ENCODE results near the gene LIMD2.
"Not testable (repeated sequence)": the region's sequence is repeated elsewhere in the genome, so short reads cannot be mapped to it uniquely, and the experiment has no call there.

Gene LIMD2

DNA sequence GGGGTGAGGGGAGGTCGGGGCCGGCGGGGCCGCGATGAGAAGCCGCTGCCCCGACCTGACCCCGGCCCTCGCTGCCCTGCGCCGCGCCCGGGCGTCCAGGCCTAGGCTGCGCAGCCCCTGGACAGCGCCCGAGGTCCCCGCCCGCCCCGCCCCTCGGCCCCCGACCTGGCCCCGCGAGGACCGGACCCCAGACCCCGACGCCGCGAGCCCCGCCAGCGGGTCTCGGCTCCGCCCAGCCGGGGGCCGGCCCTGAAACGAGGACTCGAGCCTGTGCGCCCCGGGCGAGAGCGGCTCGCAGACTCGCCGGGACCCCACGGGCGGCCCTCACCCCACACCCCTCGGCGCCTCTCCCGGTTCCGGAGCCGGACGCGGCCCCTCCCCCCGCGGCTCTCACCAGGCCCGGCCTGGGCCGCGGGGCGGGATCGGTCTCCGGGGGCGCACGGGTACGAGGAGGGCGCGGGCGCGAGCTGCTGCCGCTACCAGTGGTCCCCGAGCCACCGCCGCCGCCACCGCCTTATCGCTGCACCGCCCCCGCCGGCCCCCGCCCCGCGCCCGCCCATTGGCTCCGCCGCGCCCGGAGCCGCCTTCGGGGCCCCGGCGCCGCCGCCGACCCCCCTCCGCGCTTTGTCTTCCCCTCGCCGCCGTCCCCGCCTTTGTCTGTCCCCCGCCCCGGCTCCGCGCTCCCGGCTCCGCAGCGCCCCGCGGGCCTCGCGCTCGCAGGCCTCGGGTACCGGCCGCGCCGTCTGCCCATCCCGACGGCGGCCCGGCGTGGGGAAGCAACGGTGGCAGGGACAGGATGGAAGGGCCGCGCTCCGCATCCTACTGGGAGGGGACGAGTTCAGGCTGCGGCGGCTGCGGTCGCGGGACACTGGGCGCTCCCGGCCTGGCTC, at the start of gene LIMD2:
LIMD2 (minus strand) TSS at position 488 of the 890 bp plus-strand sequence. CDS start 827 bp downstream, outside the sequence.
- peak; percentile 72 to 74 for DNase-seq (ENCODE audit: low read depth in 2 of 2)

DNA sequence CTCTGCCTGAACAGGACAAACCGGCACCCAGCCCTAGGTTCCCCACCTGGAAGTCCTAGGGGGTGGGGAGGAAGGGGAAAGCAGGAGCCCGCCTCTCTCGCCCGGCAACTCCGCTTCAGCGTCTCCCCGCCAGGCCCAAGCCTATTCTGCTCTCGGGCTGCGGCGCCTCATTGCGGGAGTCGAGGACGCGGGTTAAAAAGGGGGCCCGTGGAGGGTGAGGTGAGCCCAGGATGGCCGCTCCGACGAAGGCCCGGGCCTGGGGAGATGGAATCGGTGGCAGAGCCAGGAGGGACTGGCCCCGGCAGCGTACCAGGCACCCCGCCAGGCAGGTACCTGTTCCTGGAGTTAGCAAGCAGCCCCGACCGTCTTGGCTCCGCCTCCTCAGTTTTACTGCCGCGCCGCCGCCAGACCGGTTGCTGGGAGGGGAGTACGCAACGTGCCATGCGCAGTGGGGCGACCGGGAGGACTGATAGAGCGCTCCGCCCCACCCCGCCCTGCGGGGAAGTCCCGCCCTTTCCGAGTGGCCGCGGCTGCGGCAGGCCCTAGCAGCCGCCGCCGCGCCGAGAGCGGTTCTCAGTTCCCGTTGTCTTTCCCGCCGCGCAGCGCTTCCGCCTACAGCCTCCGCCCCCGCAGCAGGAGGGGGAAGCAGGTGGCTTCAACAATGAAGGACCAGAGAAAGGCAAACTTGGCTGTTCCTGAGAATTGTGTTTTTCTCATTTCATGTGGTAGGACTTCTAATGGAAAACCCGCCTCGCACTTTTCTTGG, 41.7 kb upstream of the LIMD2 start, which contains the start of gene STRADA:
STRADA (minus strand) TSS at position 392 of the 766 bp plus-strand sequence. CDS start 13,430 bp downstream, outside the sequence.
- peak; percentile 99 for DNase-seq (ENCODE audit: low read depth in 2 of 2)

DNA sequence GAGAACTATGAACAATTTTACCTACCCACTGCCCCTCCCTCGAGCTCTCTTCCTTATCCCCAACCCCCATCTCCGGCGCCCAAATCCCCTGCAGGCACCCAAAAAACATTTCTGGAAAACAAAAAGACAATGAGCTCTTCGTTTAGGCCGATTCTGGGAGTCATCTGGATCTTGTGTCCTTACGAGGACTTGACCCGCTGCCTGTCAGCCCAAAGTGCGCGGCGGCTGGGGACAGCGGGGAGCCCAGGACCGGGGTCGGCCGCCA, 41.1 kb upstream of the LIMD2 start:
- DNase-seq (ENCODE audit: low read depth in 2 of 2) = no peak

DNA sequence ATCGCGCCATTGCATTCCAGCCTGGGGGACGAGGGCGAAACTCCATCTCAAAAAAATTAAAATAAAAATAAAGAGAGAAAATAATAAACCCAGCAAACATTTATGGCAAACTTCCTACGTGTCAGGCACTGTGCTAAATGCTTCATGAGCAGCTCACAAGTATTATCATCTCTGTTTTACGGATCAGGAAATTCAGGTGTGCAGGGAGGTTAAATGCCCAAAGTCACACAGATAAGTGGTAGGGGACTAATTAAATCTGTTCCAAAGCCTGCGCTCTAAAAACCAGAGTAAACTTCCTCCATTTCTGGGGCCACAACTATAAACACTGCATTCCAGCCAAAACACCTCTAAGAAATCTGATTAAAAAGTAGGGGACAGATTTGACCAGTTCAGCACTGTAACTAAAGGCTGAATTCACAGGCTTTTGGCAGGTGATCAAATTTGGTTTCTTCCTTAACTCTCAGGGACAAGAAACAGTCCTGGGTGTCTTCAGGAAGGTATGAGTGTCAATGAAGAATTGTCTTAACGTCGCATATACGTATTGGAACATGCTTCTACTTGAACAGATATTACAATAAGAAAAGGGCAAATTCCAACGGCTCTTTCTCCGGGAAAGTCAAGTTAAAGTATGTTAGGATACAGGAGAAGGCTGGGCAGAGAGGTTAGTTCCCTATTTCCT, 40.7 kb upstream of the LIMD2 start:
- DNase-seq (ENCODE audit: low read depth in 2 of 2) = no peak

DNA sequence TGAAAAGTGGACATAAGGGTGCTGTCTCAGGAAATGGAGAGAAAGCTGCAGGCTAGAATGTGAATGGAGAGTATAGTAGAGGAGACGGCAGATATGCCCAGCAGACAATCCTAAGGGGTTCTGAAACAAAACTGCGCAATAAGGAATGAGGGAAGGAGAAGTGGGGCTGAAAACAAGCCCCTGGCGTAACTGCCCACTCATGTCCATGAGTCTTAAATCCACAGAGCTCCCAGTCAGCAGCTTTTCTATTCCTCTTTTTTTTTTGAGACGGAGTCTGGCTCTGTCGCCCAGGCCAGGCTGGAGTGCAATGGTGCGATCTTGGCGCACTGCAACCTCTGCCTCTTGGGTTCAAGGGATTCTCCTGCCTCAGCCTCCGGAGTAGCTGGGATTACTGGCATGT, 35.8 kb upstream of the LIMD2 start:
- no peak for DNase-seq (ENCODE audit: low read depth in 2 of 2)

DNA sequence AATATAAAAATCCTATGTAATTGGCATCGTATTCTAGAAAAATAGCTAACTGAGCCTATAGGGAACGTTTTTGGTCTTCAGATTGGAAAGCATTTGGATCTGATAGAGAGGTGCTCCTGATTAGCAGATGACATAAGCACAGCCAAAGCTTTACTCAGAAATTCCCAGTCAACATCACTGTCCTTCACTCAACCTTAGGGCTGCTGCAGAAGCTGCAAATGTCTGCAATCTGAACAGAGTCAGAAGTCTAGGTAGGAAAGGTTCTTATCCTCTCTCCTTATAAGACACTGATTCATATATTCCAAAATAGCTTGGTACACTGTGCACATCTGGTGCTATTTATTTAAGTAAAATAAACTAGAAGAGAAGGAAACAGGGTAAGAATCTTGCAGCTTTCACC, 22.5 kb upstream of the LIMD2 start:
- no peak for DNase-seq (ENCODE audit: low read depth in 2 of 2)

DNA sequence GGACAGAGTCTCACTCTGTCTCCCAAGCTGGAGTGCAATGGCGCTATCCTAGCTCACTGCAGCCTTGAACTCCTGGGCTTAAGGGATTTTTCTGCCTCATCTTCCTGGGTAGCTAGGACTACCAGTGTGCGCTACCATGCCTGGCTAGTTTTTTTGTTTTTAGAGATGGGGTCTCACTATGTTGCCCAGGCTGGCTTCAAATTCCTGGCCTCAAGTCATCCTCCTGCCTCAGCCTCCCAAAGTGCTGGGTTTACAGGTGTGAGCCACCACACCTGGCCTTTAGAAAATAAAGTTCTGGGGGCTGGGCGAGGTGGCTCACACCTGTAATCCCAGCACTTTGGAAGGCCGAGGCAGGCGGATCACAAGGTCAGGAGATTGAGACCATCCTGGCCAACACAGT, 20.3 kb upstream of the LIMD2 start:
- not testable (repeated sequence) for DNase-seq (ENCODE audit: low read depth in 2 of 2)

DNA sequence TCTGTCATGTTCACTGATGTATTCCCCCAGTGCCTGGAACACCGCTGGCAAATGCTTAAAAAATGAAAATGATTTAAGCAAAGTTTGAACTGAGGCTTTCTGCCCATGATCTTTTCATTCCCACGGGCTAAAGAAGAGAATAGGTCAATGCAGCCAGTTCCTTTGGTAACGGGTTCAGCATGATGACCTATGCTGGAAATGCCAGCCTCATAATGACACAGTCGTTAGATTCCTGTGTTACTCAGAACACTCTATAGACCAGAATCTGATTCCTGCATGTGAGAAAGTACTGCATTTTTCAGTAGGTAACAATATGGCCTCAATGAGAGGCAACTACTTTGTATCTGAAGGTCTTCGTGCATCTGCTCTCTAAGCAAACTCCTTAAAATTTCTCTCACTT, 19.1 kb upstream of the LIMD2 start:
- DNase-seq (ENCODE audit: low read depth in 2 of 2) = no peak

DNA sequence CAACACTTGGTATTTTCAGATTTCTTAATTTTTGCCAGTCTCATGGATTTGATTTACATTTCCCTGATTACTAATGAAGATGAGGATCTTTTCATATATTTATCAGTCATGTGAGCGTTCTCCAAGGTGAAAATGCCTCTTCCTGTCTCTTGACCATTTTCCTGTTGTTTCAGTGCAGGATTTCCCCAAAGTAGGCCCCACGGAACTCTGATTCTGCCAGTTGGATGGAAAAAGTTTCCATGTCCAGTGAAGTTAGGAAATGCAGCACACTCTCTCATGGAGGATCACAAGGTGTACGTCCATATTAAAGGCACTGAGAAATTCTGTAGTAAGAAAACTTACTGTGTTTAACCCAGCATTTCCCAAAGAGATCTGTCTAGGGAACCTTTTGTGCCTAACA, 16.5 kb upstream of the LIMD2 start:
- DNase-seq (ENCODE audit: low read depth in 2 of 2) = no peak

DNA sequence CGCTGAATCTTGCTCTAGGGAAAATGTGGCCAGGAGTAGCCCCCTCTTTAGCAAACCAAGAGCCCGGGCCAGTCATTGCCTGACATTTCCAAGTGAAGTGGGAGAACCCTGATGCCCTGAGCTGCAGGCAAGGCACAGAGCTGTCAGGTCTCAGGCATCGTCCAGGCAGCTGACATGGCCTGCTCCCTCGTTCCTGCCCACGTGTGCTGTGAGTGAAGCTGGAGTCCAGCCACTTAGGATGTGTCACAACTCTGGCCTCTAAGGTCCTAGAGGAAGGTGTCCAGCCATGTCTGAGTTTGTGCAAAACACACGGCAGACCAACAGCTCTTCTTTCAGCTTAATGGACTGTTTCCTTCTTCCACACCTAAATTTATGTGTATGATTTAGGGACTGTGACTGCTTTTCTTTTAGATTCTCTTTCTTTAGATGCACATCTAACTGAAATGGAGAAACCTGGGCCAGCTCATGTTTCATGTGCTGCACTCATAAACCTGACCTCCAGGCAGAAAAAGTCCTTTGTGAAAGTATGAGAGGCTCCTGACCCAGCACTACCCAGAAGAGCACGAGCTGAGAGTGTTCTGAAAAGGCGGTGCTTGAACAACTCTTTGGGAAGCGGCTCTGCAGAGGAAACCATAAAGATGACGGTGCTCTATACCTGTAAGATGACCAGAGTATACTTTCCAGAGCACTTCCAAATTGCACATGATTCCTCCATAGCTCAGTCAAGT, 14.8 kb upstream of the LIMD2 start:
- DNase-seq (ENCODE audit: low read depth in 2 of 2) = no peak

DNA sequence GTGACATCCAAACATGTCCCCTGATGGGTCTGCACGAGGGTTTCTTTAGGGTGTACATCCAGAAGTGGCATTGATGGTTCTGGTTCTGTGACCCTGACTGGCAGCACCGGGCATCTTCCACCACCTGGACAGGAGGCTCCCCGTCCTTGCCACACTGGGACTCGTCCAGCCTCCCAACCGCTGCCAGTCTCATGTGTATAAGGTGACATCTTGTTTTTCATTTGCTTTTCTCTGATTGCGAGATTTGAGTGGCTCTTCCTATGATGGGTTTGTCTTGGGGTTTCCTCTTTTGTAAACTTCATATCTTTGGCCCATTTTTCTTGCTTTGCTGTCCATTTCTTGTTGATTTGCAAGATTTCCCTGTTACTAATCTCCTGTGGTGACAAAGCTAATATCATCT, 9.2 kb upstream of the LIMD2 start:
- no peak for DNase-seq (ENCODE audit: low read depth in 2 of 2)

DNA sequence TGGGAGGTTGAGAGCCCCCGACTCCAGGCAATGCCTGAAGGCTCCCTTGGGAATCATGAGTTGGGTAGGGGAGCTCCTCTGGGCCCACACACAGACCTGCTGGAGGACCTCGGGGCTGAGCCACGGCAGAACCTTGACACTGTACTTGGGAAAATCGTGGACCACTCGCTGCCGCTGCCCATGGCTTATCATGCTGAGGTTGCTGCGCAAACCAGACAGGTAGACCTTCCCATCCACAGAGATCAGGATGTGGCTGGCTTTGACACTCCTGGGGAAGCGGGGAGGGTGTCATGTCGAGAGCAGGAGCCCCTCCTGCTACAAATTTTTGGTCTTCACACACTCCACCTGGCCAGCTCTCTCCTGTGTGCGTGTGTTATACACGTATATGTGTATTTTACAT, 7.2 kb upstream of the LIMD2 start:
- no peak for DNase-seq (ENCODE audit: low read depth in 2 of 2)

DNA sequence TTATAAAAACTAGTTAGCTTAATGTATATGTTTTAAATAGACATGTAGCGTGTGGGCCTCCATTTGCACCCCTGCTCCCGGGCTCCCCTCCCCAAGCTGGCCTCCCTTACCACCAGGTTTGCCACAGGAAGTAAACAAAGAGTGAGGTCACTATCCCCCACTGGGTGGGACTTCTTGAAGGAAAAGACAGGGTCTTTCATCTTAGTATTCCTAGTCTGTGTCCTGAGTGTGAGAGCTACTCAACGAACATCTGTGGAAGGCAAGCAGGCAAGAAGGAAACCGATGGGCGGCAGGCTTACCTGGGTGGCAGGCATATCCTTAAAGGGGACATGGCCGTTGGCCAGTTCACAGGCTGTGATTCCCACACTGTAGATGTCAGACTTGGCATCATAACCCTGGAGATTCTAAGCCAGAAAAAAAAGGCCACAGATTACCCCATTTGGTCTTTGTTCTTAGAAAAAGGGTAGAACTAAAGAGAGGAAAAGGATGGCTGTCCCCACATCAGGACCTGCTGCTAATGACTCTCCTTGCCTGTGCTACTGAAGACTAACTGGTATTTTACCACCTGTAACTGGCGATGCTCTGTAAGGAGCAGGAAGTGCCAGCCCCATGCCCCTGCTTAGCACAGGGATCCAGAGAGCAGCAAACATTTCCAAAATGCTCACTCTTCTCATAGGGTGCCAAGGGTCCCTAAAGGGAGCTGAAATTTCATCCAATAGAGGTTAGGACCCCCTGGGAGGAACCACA, 6.6 kb upstream of the LIMD2 start:
- DNase-seq (ENCODE audit: low read depth in 2 of 2) = no peak

DNA sequence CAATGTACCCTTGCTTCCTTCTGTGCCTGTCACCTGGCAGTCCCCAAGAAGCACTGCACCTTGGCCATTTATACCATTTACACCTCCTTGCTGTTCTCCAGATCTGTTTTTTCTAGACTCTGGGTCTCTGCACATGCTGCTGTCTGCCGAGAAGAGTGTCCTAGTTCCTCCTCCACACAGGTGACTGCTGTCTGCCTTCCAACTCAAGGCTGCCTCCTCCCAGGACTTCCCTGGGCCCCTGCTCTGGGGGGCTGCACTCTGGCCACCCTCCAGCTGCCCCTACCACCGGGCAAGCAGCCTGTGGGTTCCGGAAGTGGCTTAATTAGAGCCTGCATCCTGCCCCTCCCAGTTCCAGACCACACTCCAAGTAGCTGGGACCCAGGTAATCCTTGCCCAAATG, 5.7 kb upstream of the LIMD2 start:
- no peak for DNase-seq (ENCODE audit: low read depth in 2 of 2)

DNA sequence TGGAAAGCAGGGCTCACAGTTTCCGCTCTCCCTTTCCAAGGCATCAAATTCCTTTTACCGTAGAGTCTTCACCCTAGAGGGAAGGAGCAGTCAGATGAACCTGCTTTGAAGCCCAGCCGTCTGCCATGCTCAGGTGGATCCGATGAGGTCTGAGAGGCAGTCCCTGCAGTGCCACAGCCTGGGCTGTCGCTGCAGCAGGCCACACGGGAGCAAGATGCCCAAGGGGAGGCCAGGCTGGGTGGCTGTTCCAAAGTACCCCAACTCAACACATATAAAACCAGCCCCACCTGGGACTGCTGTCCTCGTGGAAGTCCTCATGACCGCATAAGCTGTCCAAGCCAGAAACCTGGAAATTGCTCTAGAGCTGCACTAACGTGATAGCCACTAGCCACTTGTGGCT, 4.9 kb upstream of the LIMD2 start:
- no peak for DNase-seq (ENCODE audit: low read depth in 2 of 2)

DNA sequence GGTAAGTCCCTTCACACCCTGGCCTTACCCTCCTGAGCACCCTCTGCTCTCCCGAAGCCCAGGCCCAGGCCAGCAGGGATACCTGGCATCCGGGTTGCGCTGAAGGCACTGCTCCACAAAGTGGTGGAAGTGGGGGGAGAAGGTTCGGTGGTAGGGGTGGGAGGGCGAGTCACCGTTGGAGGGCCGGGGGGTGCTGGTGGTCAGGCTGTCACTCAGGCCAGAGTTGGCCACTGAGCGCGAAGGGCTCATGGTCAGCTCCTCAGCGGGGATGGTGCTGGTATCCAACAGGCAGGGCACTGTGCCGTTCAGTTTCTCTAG, 4.3 kb upstream of the LIMD2 start:
- DNase-seq (ENCODE audit: low read depth in 2 of 2) = no peak

DNA sequence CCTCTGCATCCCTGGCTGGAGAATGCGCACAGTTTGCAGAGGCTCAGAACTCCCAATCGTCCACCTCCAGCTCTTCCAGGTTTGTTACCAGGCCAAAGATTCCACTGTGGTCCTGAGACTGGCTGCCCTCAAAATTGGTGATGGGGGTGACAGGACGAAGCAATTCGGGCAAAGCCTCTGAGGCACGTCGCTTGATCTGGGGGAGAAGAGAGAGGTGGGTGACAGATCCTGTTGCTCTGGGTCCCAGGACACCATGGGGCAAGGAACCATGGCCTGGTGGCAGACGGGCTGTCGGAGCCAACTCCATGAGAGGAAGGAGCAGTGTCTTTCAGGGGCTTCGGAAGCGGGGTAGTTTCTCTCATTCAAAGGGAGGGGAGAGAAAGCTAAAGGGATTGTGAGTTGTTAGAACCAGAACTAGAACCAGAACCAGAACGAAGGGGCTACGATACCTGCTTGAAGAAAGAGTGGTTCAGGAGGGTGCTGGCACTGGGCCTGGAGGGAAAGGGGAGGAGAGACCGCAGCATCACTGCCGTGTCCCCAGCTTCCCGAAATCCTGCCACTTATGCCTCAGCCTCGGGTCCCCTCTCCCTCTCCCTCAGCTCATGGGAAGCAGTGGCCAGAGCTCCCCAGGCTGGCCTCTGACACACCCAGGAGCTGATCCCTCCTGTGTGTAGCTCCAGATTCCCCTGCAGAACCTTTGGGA, 3.8 kb upstream of the LIMD2 start:
- DNase-seq (ENCODE audit: low read depth in 2 of 2) = no peak

DNA sequence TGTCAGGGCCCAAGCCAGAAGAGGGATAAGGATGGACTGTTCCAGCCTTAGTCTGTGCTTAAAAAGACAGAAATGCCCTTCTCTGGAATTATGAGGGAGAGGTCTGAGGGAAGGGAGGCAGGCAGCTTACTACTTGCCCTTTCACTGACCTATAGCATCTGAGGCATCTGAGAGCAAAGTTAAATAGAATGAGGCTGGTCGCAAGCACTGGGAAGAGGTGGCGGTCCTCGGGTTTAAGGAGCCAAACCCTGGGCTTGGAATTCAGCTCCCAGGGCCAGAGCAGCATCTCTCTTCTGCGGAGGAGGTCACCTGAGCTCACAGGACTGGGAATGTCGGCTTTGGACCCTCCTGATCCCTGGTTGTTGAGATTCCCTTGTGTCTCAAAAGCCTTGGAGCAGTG, 3.1 kb upstream of the LIMD2 start:
- no peak for DNase-seq (ENCODE audit: low read depth in 2 of 2)

DNA sequence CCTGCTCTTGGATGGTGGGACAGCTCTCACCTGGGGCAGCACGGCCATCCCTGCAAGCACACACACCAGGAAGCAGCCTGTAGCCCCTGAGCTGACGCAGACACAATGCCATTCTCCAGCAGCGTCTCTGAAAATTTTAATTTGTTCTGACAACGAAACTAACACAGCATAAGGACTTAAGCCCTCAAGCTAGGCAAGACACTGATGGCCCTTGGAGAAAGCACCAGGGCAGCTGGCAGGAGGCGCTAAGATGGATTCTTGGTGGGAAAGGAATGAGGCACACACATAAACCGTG, 2.7 kb upstream of the LIMD2 start:
- DNase-seq (ENCODE audit: low read depth in 2 of 2) = no peak

DNA sequence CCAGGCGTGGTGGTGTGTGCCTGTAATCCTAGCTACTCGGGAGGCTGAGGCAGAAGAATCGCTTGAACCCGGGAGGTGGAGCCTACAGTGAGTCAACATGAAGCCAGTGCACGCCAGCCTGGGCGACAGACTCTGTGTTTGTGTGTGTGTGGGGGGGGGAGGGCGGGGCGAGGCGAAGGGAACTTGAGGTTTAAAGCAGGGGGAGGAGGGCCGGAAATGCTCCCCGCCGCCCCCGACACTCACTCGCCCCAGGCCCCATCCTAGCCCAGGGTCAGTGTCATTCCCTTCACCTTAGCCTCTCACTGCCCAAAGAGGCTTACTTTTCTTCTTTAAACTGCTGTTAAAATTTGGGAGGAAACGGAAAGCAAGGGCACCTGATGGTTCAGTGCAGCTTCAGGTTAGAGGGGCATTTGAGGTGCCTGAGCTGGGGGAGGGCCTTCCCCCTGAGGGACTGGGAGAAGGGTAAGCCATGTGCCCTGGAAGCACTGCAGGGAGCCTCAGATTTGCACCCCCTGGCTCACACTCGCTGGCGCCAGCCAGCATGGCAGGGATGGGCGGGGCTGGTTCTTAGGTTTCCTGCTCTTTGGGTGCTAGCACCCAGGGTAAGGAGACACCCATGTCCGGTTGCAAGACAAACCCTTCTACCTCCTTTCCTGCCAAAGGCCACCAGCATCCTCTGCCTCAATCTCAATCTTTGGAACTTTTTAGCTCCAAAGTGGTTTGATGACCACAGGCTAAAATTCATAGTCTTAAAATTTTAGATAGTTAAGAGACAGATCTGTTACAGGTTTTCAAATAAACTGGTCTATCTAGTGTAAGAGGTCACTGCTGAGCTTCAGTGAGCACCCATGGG, 2.2 kb upstream of the LIMD2 start:
- peak; percentile 62 to 72 for DNase-seq (ENCODE audit: low read depth in 2 of 2)
